ENCODE results near the gene C16orf96. TPM values are rescaled to one million over a fixed set of nuclear protein-coding genes. Genes with fewer than 3 reads are reported as not detected.

Gene C16orf96
- total RNA-seq, 1 experiment from 2014 or later = 1.3 TPM

GRCh38 chr16:4570086-4570485 is 13.9 kb downstream of the C16orf96 start:
- H3K4me1 Mint-ChIP-seq = peaks cover 35% of the 10 kb centered on the region
- H3K27ac Mint-ChIP-seq = peak overlapping the region; percentile 98
- POLR2A ChIA-PET = interaction anchor here (0.6 to 1.4 kb wide), 2 partner anchors 42 to 46 kb away, joined by 6 to 7 read pairs; no protein-coding TSS in a partner anchor

GRCh38 chr16:4570688-4571321 is 14.7 kb downstream of the C16orf96 start:
- H3K36me3 Mint-ChIP-seq = no peaks in the 10 kb centered on the region
- H3K27ac Mint-ChIP-seq = peak overlapping the region; percentile 98
- POLR2A ChIA-PET = interaction anchor here (0.6 to 1.4 kb wide), 4 partner anchors 18 to 45 kb away, joined by 3 to 7 read pairs (median 6); partner anchors contain the start of gene CDIP1
- DNase-seq (ENCODE audit: low spot score) (peak; percentile 81), ATAC-seq (peak; percentile 84)
- H3K4me1 Mint-ChIP-seq = peaks cover 35% of the 10 kb centered on the region
- no peaks in the 10 kb centered on the region for H3K9me3 Mint-ChIP-seq
- CTCF ChIA-PET = interaction anchor here (0.8 to 3.0 kb wide), 15 partner anchors 9 to 166 kb away, joined by 3 to 19 read pairs (median 5); partner anchors contain the start of gene MGRN1
- H3K4me3 Mint-ChIP-seq = peak overlapping the region; percentile 56
- H3K27me3 Mint-ChIP-seq (ENCODE audit: low read depth) = peaks cover 25% of the 10 kb centered on the region
- TF ChIP-seq ZNF425 (CRISPR knock-in tag; conservative IDR thresholded peaks at IDR 0.05) (no peak), SP1 (CRISPR knock-in tag; conservative IDR thresholded peaks at IDR 0.05) (0 out of 2 replicates have a peak, but pooled peaks have one; percentile 26), CBFB (CRISPR knock-in tag; IDR thresholded peaks at IDR 0.05; ENCODE audit: low read depth) (no peak), USF2 (CRISPR knock-in tag; IDR thresholded peaks at IDR 0.05) (no peak), MAX (CRISPR knock-in tag; IDR thresholded peaks at IDR 0.05) (peak; percentile 53), MXD4 (CRISPR knock-in tag; IDR thresholded peaks at IDR 0.05; ENCODE audit: borderline replicate concordance) (no peak), HMGA2 (CRISPR knock-in tag; IDR thresholded peaks at IDR 0.05) (no peak), TEAD4 (CRISPR knock-in tag; IDR thresholded peaks at IDR 0.05) (no peak), ZNF121 (CRISPR knock-in tag; IDR thresholded peaks at IDR 0.05) (no peak), ZNF263 (CRISPR knock-in tag; IDR thresholded peaks at IDR 0.05; ENCODE audit: low read depth) (no peak), NR1H2 (CRISPR knock-in tag; IDR thresholded peaks at IDR 0.05) (no peak), ZNF671 (CRISPR knock-in tag; IDR thresholded peaks at IDR 0.05) (no peak), E2F4 (CRISPR knock-in tag; IDR thresholded peaks at IDR 0.05; ENCODE audit: borderline replicate concordance, low read depth) (no peak), FOXP1 (CRISPR knock-in tag; IDR thresholded peaks at IDR 0.05; ENCODE audit: borderline replicate concordance) (0 out of 2 replicates have a peak, but pooled peaks have one; percentile 32), NR3C1 (CRISPR knock-in tag; conservative IDR thresholded peaks at IDR 0.05; ENCODE audit: low read depth) (no peak), ZNF532 (CRISPR knock-in tag; IDR thresholded peaks at IDR 0.05; ENCODE audit: borderline replicate concordance) (0 out of 2 replicates have a peak, but pooled peaks have one; percentile 26), ETV6 (CRISPR knock-in tag; IDR thresholded peaks at IDR 0.05) (no peak), PRRX2 (CRISPR knock-in tag; IDR thresholded peaks at IDR 0.05) (0 out of 2 replicates have a peak, but pooled peaks have one; percentile 36), ERG (CRISPR knock-in tag; IDR thresholded peaks at IDR 0.05) (no peak), FOXP4 (CRISPR knock-in tag; IDR thresholded peaks at IDR 0.05) (0 out of 2 replicates have a peak, but pooled peaks have one; percentile 52)

More at GRCh38 chr16:4570086-4570485, 13.9 kb downstream of the C16orf96 start:
- H3K27me3 Mint-ChIP-seq (ENCODE audit: low read depth) = peaks cover 27% of the 10 kb centered on the region
- TF ChIP-seq JUN (CRISPR knock-in tag; IDR thresholded peaks at IDR 0.05) (no peak), ZNF121 (CRISPR knock-in tag; IDR thresholded peaks at IDR 0.05) (peak; percentile 36; the same call in 1 of the 2 replicates)
- no peaks in the 10 kb centered on the region for H3K9me3 Mint-ChIP-seq
- H3K36me3 Mint-ChIP-seq = no peaks in the 10 kb centered on the region
- DNase-seq (ENCODE audit: low spot score) (no peak), ATAC-seq (no peak)
- CTCF ChIA-PET = interaction anchor here (1.0 to 3.0 kb wide), 11 partner anchors 16 to 165 kb away, joined by 3 to 19 read pairs (median 6); partner anchors contain the start of gene MGRN1
- peak overlapping the region; percentile 56 for H3K4me3 Mint-ChIP-seq

All from WTC11 (cell line).